KOPT-K1 (cell line): ENCODE measurements around the gene IQGAP3.
"Not testable (repeated sequence)": the region's sequence is repeated elsewhere in the genome, so short reads cannot be mapped to it uniquely, and the experiment has no call there.

Experiments used
- H3K27ac ChIP-seq: fragments of 200-600 bp; sonication (generic); 2 replicates; pipeline ENCODE4 v1.5.1; 2016; ENCODE audit warnings: antibody characterized with exemption, mild to moderate bottlenecking, low read depth, low read length; ENCODE audit not compliant: poor library complexity, severe bottlenecking
- H3K36me3 ChIP-seq: fragments of 200-600 bp; sonication (generic); 2 replicates; pipeline ENCODE4 v1.5.1; 2017; ENCODE audit warnings: antibody characterized with exemption, mild to moderate bottlenecking, low read length, moderate library complexity; ENCODE audit not compliant: insufficient read depth
- H3K9me3 ChIP-seq: fragments of 200-600 bp; sonication (generic); 2 replicates; pipeline ENCODE4 v1.5.1; 2017; ENCODE audit warnings: antibody characterized with exemption, low read length, mild to moderate bottlenecking; ENCODE audit not compliant: insufficient read depth, poor library complexity, severe bottlenecking

IQGAP3 gene

GRCh38 chr1:156560585-156561163, 11.7 kb downstream of the IQGAP3 start:
- Histone ChIP-seq H3K9me3 (no peaks in the 10 kb centered on the region), H3K36me3 (peaks cover 68% of the 10 kb centered on the region), H3K27ac (no peak overlapping the region)

GRCh38 chr1:156559797-156560385, 12.5 kb downstream of the IQGAP3 start:
- peaks cover 60% of the 10 kb centered on the region for H3K36me3 ChIP-seq
- no peak overlapping the region for H3K27ac ChIP-seq
- no peaks in the 10 kb centered on the region for H3K9me3 ChIP-seq

- Histone ChIP-seq H3K27ac (no peak overlapping the region), H3K9me3 (no peaks in the 10 kb centered on the region), H3K36me3 (peaks cover 54% of the 10 kb centered on the region)
These were observed 13.1 kb downstream of the IQGAP3 start for GRCh38 chr1:156559086-156559796.

GRCh38 chr1:156556354-156556753, 16.0 kb downstream of the IQGAP3 start:
- H3K36me3 ChIP-seq: peaks cover 46% of the 10 kb centered on the region
- no peak overlapping the region for H3K27ac ChIP-seq

GRCh38 chr1:156555715-156556114, 16.6 kb downstream of the IQGAP3 start:
- H3K36me3 ChIP-seq: peaks cover 48% of the 10 kb centered on the region
- no peak overlapping the region for H3K27ac ChIP-seq
- H3K9me3 ChIP-seq: no peaks in the 10 kb centered on the region

More at GRCh38 chr1:156556354-156556753, 16.0 kb downstream of the IQGAP3 start:
- H3K9me3 ChIP-seq: no peaks in the 10 kb centered on the region

GRCh38 chr1:156554971-156555370, 17.4 kb downstream of the IQGAP3 start:
- H3K9me3 ChIP-seq: no peaks in the 10 kb centered on the region
- H3K36me3 ChIP-seq: peaks cover 49% of the 10 kb centered on the region
- H3K27ac ChIP-seq: no peak overlapping the region

GRCh38 chr1:156553860-156554485, 18.4 kb downstream of the IQGAP3 start:
- Histone ChIP-seq H3K9me3 (no peaks in the 10 kb centered on the region), H3K27ac (no peak overlapping the region), H3K36me3 (peaks cover 47% of the 10 kb centered on the region)

- H3K9me3 ChIP-seq, H3K27ac ChIP-seq: not testable (repeated sequence)
- H3K36me3 ChIP-seq: peaks cover 54% of the 10 kb centered on the region
These were observed 19.4 kb downstream of the IQGAP3 start for GRCh38 chr1:156552937-156553336.

- Histone ChIP-seq H3K9me3 (no peaks in the 10 kb centered on the region), H3K36me3 (peaks cover 58% of the 10 kb centered on the region), H3K27ac (no peak overlapping the region)
These were observed 19.8 kb downstream of the IQGAP3 start for GRCh38 chr1:156552518-156552917.

- no peak overlapping the region for H3K27ac ChIP-seq
- H3K36me3 ChIP-seq: peaks cover 64% of the 10 kb centered on the region
- no peaks in the 10 kb centered on the region for H3K9me3 ChIP-seq
These were observed 20.5 kb downstream of the IQGAP3 start for GRCh38 chr1:156551869-156552268.

- H3K36me3 ChIP-seq: peaks cover 65% of the 10 kb centered on the region
- H3K27ac ChIP-seq: no peak overlapping the region
- no peaks in the 10 kb centered on the region for H3K9me3 ChIP-seq
These were observed 21.2 kb downstream of the IQGAP3 start for GRCh38 chr1:156551066-156551643.

GRCh38 chr1:156550346-156550745, 22.0 kb downstream of the IQGAP3 start:
- Histone ChIP-seq H3K9me3 (no peaks in the 10 kb centered on the region), H3K36me3 (peaks cover 60% of the 10 kb centered on the region), H3K27ac (no peak overlapping the region)

GRCh38 chr1:156549831-156550230, 22.5 kb downstream of the IQGAP3 start:
- no peaks in the 10 kb centered on the region for H3K9me3 ChIP-seq
- no peak overlapping the region for H3K27ac ChIP-seq
- peaks cover 60% of the 10 kb centered on the region for H3K36me3 ChIP-seq

GRCh38 chr1:156549390-156549789, 23.0 kb downstream of the IQGAP3 start:
- Histone ChIP-seq H3K36me3 (peaks cover 60% of the 10 kb centered on the region), H3K9me3 (no peaks in the 10 kb centered on the region), H3K27ac (no peak overlapping the region)

GRCh38 chr1:156547982-156548381, 24.4 kb downstream of the IQGAP3 start:
- Histone ChIP-seq H3K27ac (no peak overlapping the region), H3K36me3 (peaks cover 57% of the 10 kb centered on the region), H3K9me3 (no peaks in the 10 kb centered on the region)
